Stimulated activated CD4-positive, alpha-beta T cell treated with anti-CD3 and anti-CD28 coated beads, Interleukin-4, amount 100 ng/mL, for 24 hours (primary cell): ENCODE results near the gene SUPT4H1.
A peak's percentile ranks its signal among the peaks of the same experiment; 100 is the strongest.
"Not testable (repeated sequence)": the region's sequence is repeated elsewhere in the genome, so short reads cannot be mapped to it uniquely, and the experiment has no call there.

Source experiments
- DNase-seq: peaks from one replicate; pipeline ENCODE4 v3.0.0-alpha.2; 2020

SUPT4H1 gene

GRCh38 chr17:58362368-58363014 lies 10.5 kb upstream of the SUPT4H1 start:
- no peak for DNase-seq

GRCh38 chr17:58360296-58361063 lies 8.5 kb upstream of the SUPT4H1 start:
- no peak for DNase-seq

GRCh38 chr17:58358408-58359172 lies 6.6 kb upstream of the SUPT4H1 start:
- no peak for DNase-seq

DNA sequence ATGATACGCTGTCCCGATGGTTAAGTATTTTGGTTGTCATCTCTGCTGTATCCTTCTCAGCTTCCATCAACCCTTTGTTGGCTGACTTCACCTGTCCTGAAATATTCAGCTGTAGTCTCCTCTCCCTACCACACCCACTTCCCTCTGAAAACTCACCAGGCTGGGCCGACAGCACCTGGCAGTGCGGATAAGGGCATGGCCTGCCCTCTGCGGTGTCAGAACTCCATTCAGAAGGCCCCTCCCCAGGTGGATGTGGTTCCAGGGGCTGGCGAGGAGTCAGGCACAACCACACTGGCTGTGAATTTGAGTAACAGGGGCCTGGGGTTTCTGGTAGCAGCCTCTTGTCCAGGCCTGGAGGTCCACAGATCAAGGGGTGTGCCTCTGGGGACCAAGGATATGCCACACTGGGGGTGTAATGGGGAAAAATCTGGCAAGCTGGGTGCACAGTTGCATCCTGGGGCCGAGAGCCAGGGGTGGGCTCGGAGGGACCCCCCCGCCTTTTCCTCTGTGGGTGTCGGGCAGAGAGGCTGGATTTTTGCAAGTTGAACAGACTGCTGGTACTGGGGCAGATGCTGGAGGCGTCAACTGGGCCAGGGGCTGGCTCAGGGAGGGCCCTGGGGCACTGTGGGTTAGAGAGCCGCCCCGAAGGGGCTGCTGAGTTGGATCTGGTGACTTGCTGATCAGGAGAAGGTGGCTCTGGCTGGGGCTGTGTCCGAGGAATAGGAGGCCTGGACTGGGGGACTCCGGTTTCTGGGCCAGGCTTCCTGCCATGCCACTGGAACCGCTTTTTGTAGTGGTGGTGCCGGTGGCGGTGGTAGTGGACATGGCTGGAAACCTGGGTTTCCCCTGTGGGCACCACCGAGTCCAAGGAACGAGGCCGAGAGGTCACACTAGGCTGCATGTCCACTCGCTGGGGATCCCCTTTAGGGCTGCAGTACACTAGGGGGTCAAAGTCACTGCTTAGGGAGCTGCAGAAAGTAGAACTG lies 5.6 kb upstream of the SUPT4H1 start:
- no peak for DNase-seq

GRCh38 chr17:58356231-58356630 lies 4.2 kb upstream of the SUPT4H1 start:
- DNase-seq = no peak

DNA sequence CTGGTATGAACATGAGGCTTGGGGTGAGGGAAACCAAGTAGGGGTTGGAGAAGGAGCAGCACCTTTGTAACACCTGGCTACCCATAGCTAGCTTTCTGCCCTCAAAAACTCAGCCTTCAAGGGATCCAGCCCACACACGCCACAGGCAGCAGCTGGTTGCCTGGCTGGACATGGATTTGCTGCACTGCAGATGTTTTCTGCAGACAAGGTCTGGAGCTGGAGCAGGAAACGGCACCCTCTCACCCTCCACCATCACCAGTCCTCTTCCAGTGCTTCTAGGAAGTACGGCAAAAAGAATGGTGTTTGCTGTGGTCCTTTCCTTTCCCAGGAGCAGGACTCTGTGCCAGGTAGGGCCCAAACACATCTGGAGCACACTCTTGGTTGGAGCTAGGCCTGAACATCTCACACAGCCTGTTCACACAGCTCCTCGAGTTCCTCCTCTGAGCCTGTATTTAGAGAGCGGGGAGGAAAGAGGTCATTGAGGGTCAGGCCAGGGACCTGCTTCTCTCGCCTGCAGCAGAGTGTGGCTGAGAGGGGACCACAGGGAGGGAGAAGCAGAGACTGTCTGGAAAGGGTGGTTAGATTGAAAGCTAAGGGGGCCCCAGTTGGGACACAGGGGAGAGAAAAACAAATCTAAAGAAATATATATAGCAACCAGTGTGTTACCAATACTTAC lies 2.7 kb upstream of the SUPT4H1 start:
- no peak for DNase-seq

- DNase-seq = no peak
These were observed 1.4 kb upstream of the SUPT4H1 start for GRCh38 chr17:58353389-58353825.

GRCh38 chr17:58352596-58353388 lies 791 bp upstream of the SUPT4H1 start:
- no peak for DNase-seq

DNA sequence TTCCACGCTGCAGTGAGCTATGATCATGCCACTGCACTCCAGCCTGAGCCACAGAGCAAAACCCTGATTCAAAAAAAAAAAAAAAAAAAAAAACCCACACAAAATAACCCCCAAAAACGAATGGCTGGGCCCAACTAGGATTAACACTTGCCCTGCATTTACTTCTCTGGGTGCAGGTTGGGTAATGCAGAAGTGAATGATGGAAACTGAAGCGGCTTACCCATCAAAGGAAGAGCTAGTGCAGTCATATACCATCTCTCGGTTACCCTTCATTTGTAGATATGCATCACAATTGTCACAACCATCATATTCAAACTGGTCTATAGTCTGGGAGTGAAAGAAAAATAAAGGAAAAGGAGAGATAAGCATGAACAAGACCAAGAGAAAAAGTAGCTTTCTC lies 819 bp downstream of the SUPT4H1 start:
- DNase-seq = no peak

DNA sequence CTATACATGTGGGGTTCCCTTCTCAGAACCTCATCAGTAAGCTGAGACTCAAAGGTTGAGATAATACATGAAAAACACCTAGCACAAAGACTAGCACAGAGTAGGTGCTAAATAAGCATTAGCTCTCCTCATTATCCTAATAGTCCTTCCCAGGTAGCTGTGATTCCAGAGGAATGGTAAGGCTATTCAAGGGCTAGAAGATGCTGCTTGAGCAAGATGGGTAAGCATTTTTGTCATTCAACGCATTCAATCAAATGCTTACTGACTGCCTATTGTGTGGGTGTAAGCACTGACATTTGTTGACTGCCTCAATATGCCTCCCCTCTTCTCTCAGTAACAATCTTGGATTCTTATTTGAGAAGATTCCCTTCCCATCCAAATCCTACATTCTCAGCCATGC lies 4.0 kb downstream of the SUPT4H1 start:
- DNase-seq = no peak

DNA sequence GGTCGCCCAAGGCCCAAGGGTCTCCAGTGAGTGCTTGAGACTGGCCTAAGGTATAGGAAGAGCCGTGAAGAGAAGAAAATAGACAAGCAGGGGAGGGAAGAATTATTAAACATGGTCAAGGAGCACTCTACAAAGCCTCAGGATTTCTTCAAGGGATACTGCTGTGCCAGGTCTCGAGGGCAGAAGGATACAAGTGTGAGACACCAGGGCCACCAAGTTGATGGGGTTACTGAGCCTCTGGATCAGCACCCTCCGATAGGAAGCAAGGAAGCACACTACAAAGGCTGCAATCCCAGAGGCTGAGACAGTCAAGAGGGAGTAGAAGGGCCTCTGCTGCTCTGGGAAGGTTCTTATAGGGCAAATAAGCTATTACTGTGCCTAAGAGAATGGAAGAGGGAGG lies 6.5 kb downstream of the SUPT4H1 start:
- DNase-seq = no peak

- peak; percentile 77 for DNase-seq
These were observed 7.2 kb downstream of the SUPT4H1 start for GRCh38 chr17:58344791-58345157.

DNA sequence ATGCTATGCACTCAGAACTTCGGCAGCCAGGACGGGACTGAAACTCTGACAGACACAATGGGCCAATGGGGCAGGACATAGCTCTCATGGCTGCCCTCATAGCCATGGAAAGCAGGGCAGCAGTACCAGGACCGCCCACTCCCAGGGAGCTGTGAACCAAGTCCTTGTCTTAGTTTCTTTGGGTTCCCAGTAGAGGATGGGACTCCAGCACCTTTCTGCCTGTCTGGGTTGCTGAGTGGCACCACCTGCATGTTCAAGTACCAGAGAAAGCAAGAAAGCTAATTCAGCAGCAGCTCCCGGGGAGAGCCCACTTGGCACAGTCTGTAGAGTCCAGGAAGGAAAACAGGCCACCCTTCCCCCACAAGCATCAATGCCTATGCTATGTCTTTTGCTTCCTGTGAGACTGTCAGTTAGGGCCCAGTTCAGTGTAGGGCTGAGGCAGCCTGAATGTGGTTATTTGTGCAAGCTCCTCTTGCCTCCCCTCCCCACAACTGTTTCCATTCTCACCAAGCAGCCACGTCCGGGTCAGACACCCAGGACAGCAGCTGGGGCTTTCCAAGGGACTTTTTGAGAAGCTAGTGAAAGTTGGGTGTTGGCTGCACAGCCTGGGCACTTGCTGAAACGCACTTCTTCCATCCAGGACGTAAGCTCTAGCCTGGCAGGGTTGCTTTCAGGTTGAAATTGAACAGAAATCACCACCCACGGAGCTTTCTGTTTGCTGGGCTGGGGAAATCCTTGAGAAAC lies 7.8 kb downstream of the SUPT4H1 start:
- DNase-seq = peak; percentile 94

- DNase-seq = no peak
These were observed 8.9 kb downstream of the SUPT4H1 start for GRCh38 chr17:58343131-58343530.

GRCh38 chr17:58341861-58342475 lies 10.0 kb downstream of the SUPT4H1 start:
- DNase-seq = no peak

DNA sequence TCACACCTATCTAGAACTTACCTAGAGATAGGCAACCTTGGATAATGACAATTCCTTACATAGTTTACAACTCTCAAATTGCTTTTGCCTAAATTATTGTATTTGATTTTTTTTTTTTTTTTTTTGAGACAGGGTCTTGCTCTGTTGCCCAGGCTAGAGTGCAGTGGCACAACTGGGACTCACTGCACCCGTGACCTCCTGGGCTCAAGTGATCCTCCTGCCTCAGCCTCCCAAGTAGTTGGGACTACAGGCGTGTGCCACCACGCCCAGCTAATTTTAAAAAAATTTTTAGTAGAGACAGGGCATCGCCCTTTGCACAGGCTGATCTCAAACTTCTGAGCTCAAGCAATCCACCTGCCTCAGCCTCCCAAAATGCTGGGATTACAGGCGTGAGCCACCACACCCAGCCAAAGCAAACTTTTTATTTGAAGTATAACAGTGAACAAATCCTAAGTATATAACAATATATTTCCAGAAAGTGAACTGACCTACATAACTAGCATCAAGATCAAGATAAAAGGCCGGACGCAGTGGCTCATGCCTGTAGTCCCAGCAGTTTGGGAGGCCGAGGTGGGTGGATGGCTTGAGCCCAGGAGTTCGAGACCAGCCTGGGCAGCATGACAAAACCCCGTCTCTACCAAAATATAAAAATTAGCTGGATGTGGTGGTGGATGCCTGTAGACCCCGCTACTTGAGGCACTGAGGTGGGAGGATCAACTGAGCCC lies 10.7 kb downstream of the SUPT4H1 start:
- DNase-seq = not testable (repeated sequence)

DNA sequence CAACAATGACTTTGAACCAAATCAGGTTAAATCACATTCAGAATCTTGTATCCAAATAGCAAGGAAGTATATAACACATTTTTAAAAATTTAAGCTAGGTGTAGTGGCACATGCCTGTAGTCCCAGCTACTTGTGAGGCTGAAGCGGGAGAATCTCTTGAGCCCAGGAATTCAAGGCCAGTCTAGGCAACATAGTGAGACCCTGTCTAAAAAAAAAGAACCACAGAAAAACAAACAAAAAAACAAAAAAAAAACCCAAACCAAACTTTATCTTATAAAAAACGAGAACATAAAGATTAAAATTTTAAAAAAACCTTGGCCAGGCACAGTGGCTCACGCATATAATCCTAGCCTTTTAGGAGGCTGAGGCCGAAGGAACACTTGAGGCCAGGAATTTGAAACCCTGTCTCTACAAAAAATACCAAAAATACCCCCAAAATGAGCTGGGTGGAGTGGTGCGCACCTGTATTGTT lies 11.6 kb downstream of the SUPT4H1 start:
- DNase-seq = no peak

DNA sequence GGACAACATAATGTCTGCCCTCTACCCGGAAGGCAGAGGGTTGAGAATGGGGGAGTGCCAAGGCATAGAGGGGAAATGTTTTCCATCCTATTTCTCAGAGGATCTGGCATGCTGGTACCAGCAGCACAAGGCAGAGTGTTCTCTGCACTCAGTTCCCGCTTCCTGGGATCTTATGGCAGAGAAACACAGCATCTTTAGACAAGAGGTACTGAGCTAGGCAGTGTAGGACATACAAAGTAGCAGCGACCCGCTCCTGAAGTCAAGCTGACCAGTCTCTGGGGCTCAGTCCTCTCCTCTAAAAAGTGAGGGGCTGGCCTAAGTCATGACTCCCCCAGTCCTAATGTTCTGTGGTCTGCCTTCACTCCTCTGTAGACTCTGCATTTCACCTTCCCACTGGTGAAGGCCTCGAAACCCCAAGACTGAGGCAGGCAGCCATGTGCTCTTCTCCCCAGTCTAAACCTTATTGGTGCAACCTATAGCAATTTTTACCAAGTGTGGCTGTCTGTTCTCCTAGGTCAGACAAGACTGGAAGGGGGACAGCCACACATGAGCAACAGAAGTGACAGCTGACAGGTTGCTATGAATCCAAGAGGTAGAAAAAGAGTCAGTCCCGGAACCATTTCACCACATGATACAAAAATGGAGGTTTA lies 12.1 kb downstream of the SUPT4H1 start:
- peak; percentile 37 for DNase-seq
